Middle frontal gyrus (tissue), 1 donor: ENCODE measurements around the gene FBXW11.
"Not testable (repeated sequence)": the region's sequence is repeated elsewhere in the genome, so short reads cannot be mapped to it uniquely, and the experiment has no call there.

Source experiments
- DNase-seq: peaks from one replicate; pipeline ENCODE4 v3.0.0-alpha.2; 2015; ENCODE audit warnings: low spot score; ENCODE audit errors: extremely low spot score

The FBXW11 gene

DNA sequence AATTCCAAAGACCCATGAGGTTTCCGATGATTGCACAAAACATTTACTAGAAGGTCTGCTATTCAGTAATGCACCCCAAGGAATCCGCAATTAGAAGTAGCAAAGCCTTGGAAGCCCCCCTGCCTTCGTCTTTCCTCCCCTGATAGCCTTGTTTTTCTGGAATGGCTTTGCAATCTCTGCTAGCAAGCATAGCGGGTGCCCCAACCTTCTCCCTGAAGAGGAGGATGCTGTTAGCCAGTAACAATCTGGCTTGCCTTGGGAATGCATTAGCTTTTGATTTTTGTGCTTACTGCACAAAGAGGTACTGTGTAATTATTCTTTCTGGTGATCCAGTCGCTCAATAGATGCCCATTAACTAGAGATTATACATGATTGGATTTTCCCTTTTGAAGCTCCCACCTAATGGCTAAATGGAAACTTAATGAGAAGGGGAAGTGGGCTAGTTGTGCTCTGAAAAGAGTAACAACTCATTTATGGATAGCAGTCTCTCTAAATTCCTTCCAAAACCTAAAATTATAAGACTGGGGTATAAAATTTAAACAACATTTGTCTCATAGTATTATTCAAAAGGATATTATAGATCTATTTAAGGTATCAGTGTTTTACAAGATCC lies 91.6 kb downstream of the FBXW11 start:
- no peak for DNase-seq

DNA sequence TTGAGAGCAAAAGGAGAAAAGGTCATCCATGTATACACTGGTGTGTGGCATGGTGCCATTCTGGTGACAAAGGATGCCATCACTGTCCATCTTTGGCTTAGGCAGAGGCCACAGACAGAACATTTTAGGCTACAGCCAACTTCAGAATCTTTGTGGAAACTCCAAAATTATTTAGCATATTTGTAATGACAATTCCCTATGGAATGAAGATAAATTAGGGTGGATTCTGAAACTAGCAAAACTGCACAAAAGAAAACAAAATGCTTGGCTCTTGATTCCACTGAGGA lies 92.5 kb downstream of the FBXW11 start:
- DNase-seq: no peak

DNA sequence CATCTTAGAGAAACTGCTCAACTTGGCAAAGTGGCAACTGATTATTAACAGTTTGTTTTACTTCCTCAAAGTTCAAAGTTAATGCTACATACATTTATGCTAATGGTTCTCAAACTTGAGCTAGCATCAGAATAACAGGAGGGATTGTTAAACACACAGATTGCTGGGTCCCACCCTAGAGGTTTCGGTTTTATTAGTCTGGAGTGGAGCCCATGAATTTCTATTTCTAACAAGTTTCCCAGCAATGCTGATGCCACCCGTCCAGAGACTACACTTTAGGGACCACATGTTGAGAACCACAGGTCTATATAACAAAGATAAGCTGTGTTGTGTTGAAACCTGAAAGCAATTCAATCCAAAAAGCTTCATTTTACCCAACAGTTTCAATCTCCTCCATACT lies 95.3 kb downstream of the FBXW11 start:
- DNase-seq: no peak

DNA sequence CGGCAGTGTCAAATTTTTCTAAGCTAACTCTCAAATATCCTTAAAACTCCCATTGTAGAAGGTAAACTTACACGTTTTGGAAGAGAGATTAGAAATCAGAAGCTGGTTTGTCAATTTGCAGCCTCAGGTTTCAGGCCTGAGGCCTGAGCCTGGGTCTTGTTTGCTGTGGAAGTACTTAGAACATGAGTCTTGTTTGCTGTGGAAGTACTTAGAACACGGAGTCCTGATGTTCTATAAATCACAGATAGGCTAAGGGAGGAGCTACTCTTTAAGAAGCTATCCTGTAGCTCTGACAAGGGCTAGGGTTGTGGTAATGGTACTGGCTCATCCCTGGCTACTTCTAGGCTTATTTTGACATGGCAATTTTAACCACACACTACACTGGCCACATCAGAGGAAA lies 97.8 kb downstream of the FBXW11 start:
- DNase-seq: no peak

DNA sequence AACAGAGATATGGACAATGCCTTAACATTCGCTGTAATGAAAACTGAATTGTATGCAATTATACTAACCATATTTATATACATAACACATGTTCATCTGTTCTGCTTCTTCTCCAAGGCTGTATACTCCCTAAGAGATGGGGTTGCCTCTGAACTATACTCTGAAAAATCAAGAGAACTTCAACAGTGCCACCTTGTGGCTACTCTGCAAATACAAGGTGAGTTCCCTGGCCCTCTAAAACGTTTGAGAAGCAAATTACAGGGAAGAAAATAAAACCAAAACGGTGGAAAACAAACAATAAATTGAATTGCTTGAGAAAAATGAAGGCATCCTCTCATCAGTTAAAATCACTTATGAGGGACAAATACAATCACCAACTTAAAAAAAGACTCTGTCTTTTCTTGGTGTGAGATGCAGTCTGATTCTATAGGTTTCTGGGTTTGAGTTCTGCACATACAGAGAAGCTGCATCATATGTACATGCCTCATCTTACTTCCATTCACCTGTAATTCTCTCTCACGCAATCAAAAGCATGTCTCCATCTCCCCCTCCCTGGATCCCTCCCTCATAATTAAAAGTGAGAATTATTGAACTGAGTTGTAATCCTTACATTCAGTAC lies 98.6 kb downstream of the FBXW11 start:
- peak; percentile 58 for DNase-seq

DNA sequence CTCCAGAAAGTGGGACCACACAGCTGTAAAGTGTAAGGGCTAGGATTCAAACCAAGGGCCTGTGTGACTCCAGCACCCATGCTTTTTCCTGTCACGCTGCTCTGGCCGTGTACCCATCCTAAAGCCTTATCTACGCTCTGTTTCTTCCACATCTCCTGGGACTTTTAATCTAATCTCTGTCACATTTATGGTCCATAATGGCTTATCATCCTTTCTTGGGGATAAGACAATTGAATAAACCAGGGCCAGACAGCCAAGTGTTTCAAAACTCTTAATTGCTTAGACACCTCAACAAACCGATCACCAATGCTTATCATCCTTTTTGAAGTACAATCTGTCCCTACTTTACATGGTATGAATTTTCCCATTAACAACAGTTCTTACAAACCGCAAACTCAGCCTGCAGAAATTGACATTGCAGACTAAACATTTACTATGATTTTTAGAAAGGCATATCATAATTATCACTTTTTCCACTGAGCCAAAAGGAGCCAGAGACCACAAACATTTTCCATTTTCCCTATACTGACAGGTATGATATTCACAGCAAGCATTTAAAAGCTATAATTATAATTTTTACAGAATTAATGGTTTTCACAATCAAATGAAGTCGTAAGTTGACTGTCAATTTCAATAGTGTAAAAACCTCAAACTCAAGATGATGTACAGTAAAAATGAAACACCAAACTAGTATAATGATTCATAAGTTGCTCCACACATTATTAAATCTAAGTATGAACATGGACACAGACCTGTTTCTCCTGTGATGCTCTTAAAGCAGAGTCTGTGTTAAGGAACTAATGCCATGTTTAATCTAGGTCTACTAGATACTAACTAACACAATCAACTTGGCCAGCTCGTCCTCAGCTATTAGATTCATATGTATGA lies 99.5 kb downstream of the FBXW11 start:
- DNase-seq: no peak

DNA sequence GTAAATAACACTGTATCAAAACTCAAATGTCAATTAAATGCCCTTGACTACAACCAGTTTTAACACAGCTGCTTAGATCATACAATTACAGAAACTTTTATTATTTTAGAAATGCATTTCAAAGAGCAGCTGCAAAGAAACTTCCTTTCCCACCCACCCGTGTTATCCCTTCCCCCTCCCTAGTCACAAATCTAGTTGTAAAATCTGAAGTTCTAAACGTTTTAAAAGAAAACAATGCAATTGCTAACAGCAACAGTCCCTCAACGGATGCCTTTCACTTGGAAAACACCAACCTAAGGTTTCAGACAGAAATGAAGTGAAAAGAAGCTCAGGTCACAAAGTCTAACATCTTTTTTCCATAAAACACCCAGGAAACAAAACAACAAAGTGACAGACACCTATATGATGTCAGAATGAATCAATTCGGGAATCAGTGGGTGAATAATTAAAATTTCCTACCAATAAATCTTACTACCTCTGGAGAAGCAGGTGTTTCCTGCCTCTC lies 100.3 kb downstream of the FBXW11 start:
- no peak for DNase-seq

DNA sequence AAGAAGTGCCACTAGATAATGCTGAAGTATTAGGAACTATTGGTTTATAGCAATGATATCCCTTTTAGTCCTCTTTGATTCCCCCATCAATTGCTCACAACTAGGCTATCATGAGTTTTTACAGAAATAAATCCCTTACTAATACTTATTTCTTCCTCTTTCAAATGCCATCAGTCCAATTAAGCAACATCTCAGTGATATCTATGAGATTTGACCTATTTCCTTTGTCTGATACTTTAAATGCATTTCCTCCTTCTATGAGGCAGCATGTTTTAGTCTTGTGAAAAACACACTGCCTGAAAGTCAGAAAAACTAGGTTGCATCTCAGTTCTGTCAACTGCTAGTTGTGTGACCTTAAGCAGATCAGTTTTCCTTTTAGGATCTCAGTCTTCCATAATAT lies 101.6 kb downstream of the FBXW11 start:
- no peak for DNase-seq

DNA sequence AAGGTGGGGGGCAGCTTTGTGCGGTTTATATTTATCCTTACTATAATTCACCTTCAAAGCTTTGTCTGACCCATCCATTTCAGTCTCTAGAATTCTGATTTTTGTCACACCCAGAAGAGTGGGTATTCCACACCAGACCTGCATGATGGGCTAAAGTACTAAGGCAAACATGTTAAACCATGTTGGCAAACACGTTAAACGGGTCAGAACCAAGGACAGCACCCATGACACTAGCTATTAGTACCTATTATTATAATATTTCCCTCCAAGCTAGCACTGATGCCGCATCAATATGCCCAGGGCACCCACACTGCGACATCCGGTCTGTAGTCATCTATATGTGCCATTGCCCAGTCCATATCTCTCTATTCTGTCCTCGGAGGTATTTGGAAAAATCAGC lies 104.7 kb downstream of the FBXW11 start:
- DNase-seq: no peak

DNA sequence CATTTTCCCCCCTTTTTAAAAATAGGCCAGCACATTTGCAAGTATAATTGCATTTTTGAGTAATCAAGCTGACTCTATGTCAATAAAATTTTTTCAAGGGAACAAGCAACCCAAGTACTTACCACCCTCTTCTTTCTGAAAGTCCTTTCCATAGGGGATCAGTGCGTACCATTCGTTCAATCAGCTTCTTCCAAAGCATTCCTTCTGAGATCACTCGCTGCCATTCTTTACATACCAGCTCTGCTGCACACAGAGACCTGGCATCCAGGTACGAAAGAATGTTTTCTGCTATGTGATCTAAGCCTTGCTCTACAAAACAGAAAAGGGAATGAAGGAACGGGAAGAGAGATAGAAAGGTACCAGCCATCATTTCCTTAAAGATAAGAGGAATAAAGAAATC lies 106.6 kb downstream of the FBXW11 start:
- DNase-seq: no peak

DNA sequence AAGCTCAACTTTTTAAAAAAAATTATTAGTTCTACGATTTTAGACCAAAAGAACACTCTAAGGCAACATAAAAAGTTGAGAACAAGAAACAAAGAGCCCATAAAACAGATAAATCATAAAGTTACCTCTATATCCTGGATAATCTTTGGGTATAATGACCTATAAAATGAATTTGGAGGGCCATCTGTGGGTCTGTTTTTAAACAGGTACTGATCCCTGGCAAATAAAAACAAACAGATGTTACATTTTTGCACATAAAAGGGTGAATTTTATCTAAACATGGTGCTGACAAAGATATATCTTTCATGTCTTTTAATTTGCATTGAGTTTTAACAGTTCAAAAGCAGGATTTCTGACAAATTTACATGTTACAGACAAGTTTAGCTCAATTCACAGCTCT lies 107.6 kb downstream of the FBXW11 start:
- DNase-seq: no peak

DNA sequence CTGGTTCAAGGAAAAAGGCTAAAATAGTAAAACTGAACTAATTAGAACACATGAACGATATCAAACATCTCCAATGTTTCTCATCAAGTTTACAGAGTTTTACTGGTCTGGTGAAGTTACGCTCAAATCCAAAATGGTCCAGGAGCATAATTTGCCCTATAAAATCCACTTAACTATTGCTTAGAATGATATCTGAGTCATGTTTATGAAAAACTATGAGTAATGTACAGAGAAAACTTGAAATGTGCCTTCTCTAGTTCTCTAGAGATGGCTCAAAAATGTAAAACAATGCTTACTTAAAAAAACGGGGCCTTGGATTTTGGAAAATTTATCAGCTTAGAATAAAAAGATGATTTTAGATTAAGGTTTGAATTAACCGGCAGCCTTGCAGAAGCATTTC lies 108.1 kb downstream of the FBXW11 start:
- DNase-seq: no peak

DNA sequence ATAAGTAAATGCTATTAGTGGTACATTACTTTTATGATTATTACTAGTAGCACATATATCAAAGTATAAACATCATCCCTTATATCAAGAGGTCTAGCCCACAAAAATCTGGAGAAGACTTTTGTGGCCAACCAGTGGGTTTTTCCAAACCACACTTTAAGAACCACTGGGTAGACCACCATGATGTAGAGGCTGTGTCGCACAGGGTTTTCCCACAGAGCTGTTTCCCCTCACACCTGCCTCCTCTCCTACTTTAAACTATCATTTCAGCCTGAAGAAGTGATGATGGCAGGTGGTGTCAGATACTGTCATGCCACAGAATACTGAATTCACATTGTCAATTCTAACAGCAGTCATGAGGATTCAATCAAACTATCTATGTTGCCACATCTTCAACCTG lies 109.2 kb downstream of the FBXW11 start:
- no peak for DNase-seq

DNA sequence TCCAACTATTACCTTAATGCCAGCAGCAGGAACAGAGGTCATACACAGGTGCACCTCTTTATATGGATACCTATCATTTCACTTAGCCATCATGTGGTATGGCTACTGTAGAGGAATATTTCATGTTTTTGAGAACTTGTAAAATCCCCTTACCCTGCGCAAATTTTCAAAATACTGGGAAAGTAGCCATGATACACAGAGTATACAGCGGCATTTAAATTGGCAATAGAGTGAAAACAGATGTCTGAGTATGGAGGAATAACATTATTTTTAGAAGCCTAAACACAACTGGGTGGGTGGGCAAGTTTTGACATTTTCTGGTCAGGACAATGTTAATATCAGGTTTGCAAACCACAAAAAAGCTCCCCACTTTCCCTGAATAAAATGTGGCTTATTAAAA lies 111.4 kb downstream of the FBXW11 start:
- DNase-seq: no peak

DNA sequence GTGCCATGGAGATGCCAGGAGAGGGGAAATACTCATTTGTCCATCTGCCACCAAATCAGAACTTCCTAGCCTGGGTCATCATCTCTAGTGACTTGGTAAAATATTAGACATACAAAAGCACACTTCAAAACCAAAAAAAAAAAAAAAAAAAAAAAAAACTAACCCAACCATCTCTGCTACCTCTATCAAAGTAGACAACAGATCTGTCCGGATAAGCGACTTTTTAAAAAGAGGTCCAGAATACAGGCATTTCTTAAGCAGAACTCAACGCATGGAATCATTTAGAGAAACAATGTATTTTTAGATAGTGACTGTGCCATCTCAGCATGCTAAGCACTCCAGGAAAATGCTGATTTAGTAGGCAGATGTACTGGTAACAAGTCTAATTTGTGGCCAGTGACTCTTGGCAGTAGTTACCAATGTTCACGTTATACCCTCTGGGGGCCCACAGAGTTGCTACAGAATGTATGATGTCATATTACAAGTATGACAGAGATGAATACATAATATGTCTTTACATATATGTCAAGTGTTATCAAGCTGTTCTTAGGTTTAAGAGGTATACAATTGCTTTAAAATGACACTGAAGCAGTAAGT lies 113.0 kb downstream of the FBXW11 start:
- no peak for DNase-seq

DNA sequence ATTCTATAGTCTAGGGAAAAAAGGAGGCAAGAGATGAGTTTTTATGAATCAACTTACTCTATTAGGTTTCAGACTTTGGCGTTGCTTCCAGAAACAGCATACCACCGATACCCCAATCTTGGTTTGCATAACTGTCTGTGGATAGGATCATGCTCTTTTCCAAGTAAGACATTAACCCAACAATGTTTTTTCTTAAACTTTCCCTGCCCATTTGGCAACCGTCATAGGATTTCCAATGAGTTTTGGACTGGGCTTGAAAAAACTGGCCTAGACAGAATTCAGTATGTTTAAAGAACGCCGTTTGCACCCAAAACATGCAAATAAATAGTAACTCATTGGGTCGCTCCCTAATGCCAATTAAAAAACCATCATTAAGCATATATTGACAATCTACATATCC lies 114.8 kb downstream of the FBXW11 start:
- DNase-seq: no peak

DNA sequence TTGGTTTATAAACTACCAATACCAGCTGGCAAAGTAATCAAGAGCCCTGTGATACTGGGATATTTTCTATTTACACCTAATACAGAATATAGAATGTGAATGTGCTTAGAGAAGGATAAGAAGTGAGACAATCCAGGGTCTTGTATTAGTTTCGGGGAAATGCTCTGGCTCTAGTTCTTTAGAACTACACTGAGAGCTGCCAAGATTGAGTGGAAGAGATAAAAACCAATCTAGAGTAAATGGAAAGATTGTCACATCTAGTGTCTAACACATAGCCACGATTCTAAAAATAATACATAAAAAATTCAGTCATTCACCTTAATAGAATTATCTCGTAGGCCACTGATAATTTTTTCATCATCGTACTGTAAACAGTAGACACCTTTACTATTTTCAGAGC lies 115.3 kb downstream of the FBXW11 start:
- no peak for DNase-seq

DNA sequence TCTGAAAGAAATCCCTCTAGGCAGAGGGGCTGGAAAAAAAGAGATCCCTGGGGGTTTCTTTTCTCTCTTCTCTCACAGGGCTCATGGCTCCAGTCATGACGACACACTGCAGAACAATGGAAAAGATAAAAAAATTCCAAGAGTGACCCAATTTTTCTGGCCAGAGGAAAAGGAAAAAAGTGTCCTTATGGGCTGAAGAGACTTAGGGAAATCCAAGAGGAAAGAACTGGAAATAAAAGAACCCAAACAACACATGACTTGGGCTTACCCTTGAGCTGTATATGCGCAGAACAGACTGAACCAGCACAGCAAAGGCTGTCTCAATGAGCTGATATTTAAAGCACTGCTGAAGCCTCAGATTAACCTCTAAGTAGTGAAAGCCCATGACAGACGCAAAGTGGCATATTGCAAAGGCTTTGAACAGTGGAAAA lies 118.4 kb downstream of the FBXW11 start:
- no peak for DNase-seq

DNA sequence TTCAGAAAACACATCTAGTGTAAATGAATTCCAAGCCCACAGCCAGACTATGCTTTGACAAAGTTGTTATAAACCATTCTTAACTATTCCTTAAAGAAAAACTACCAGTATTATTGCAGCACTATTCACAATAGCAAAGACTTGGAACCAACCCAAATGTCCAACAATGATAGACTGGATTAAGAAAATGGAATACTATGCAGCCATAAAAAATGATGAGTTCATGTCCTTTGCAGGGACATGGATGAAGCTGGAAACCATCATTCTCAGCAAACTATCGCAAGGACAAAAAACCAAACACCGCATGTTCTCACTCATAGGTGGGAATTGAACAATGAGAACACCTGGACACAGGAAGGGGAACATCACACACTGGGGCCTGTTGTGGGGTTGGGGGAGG lies 120.4 kb downstream of the FBXW11 start:
- not testable (repeated sequence) for DNase-seq

DNA sequence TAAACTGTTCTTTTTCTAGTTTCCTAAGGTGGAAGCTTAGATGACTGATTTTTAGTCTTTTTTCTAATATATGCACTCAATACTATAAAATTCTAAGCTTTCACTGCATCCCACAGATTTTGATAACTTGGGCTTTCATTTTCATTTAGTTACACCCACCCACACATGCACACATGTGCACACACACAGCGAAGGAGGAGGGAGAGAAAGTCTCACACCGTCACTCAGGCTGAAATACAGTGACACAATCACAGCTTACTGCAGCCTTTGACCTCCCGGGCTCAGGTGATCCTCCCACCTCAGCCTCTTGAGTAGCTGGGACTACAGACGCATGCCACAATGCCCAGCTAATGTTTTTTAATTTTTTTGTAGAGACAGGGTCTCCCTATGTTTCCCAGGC lies 124.3 kb downstream of the FBXW11 start:
- no peak for DNase-seq

DNA sequence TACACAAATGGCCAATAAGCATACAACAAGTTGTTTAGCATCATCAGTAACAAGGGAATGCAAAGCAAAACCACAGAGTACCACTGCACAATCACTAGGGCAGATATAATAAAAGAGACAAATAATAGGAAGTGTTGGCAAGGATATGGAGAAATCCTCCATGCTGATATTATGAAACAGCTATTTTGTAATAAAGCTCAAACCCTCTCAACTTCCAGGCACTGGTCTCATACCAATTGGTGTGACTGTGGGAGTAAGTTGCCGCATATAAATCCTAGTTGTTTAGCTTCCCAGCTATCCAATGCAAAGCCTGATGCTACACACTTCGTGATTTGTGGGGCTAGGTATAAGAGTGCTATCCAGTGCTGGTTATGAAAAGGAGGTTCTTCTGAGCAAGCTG lies 132.2 kb downstream of the FBXW11 start:
- no peak for DNase-seq

DNA sequence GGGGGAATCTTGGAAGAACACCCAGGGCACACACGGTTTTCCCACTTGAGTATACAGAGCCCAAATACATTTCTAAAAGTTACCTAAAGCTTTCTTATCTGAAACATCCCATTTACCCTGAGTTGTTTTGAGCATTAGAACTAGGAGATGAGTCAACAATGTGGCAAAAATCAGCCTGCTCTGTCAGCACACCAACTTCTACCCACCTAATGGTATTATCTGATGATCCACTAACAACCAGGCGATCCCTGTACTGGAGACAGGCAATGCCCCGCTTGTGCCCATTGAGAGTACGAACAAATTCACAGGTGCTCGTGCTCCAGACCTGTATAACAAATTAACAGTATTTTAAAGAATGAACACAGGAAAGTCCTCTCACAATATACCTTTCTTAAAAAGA lies 133.8 kb downstream of the FBXW11 start:
- DNase-seq: no peak
